ENCODE results near the gene RNF123.

DNA sequence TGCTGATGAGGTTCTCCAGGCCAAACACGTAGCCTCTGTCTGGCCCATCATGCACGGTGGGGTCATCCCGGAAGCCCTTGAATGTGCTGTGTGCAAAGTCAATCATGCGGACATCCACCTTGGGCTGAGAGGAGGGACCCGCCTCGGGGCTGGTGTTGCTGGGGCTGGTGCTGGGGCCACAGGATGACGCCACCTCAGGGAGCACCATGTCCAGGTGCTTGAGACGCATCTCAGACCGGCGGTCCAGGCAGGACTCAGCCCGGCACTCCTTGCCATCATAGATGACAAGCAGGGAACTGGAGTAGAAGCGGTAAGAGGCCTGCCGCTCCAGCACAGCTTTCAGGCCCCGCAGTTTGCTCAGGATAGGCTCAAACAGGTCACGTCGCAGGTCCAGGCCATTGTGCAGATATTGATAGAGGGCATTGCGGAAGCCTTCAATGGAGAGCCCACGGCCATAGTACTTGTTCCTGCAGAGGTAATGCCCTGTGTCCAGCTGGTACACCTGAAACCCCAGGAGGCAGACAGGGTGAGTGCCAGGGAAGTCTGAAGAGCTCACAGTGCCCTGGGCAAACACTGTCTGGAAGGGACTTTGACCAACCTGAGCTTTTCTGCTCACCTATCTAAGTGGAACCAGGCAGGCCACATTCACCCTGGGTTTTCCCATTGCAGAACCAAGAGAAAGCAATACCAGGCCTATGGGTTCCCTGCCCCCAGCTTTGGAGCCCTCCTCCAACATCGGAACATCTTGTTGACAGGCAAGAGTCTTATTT is 38.0 kb downstream of the RNF123 start:
- TF ChIP-seq, protein P1, sequence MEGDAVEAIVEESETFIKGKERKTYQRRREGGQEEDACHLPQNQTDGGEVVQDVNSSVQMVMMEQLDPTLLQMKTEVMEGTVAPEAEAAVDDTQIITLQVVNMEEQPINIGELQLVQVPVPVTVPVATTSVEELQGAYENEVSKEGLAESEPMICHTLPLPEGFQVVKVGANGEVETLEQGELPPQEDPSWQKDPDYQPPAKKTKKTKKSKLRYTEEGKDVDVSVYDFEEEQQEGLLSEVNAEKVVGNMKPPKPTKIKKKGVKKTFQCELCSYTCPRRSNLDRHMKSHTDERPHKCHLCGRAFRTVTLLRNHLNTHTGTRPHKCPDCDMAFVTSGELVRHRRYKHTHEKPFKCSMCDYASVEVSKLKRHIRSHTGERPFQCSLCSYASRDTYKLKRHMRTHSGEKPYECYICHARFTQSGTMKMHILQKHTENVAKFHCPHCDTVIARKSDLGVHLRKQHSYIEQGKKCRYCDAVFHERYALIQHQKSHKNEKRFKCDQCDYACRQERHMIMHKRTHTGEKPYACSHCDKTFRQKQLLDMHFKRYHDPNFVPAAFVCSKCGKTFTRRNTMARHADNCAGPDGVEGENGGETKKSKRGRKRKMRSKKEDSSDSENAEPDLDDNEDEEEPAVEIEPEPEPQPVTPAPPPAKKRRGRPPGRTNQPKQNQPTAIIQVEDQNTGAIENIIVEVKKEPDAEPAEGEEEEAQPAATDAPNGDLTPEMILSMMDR (IDR thresholded peaks at IDR 0.05; ENCODE audit: low read depth, low read length) = no peak
- no peak for TF ChIP-seq POLR2A (IDR thresholded peaks at IDR 0.05; ENCODE audit: extremely low read depth, insufficient read length)

All from NB4 (cell line).